Stimulated activated CD8-positive, alpha-beta memory T cell treated with anti-CD3 and anti-CD28 coated beads, Interleukin-2, amount 100 ng/mL, for 1 hour (primary cell): ENCODE measurements around the gene TSPAN4.
A peak's percentile ranks its signal among the peaks of the same experiment; 100 is the strongest.

Experiments used
- DNase-seq, 2 donors: peaks; one replicate each; pipeline ENCODE4 v3.0.0-alpha.2; 2020; ENCODE audit warnings: low read depth in 2 of 2

TSPAN4 gene

GRCh38 chr11:834371-835316 is 8.0 kb upstream of the TSPAN4 start:
- DNase-seq: no peak

- no peak for DNase-seq
Measured at GRCh38 chr11:836274-836673, 6.4 kb upstream of the TSPAN4 start.

GRCh38 chr11:836700-837099 is 6.0 kb upstream of the TSPAN4 start:
- no peak for DNase-seq

- no peak for DNase-seq
Measured at GRCh38 chr11:837189-837989, 5.3 kb upstream of the TSPAN4 start.

GRCh38 chr11:837990-838307 is 4.7 kb upstream of the TSPAN4 start:
- no peak for DNase-seq

GRCh38 chr11:838441-839279 is 4.0 kb upstream of the TSPAN4 start:
- no peak for DNase-seq

GRCh38 chr11:839280-839623 is 3.4 kb upstream of the TSPAN4 start:
- no peak for DNase-seq

- DNase-seq: no peak
Measured at GRCh38 chr11:839875-840617, 2.6 kb upstream of the TSPAN4 start.

GRCh38 chr11:841981-842369 is 677 bp upstream of the TSPAN4 start:
- DNase-seq: no peak

- DNase-seq: no peak
Measured at GRCh38 chr11:843086-843734, 558 bp downstream of the TSPAN4 start.

- DNase-seq: no peak
Measured at GRCh38 chr11:843818-844692, 1.4 kb downstream of the TSPAN4 start.

- DNase-seq: no peak
Measured at GRCh38 chr11:844693-845644, 2.3 kb downstream of the TSPAN4 start.

- no peak for DNase-seq
Measured at GRCh38 chr11:845872-846495, 3.3 kb downstream of the TSPAN4 start.

GRCh38 chr11:846496-847098 is 3.9 kb downstream of the TSPAN4 start:
- DNase-seq: no peak

- DNase-seq: no peak
Measured at GRCh38 chr11:847876-848275, 5.2 kb downstream of the TSPAN4 start.

GRCh38 chr11:848380-848931 is 5.8 kb downstream of the TSPAN4 start:
- peak in 1 of 2 donors; percentile 44 for DNase-seq

GRCh38 chr11:849104-849824 is 6.6 kb downstream of the TSPAN4 start:
- no peak for DNase-seq
